Adrenal gland (tissue), 5 donors: ENCODE measurements around the gene FGFRL1.
"Not testable (repeated sequence)": the region's sequence is repeated elsewhere in the genome, so short reads cannot be mapped to it uniquely, and the experiment has no call there.

Source experiments
- CTCF ChIP-seq, 6 experiments: fragments of 450-650 bp in 4 of 6; fragments of 200-600 bp in 2 of 6; sonication (generic) in 1 of 6; IDR thresholded peaks; 1 replicate in 5 of 6; 2 replicates in 1 of 6; pipeline versions ENCODE4 v1.5.1 to v1.8.0; 2016 to 2021; ENCODE audit warnings: antibody characterized with exemption in 6 of 6, mild to moderate bottlenecking in 2 of 6, moderate library complexity in 1 of 6
- POLR2A ChIP-seq, 2 donors: fragments of 450-650 bp; IDR thresholded peaks; one replicate each; pipeline ENCODE4 v1.6.1; 2017; ENCODE audit warnings: antibody characterized with exemption in 2 of 2, mild to moderate bottlenecking in 2 of 2, moderate library complexity in 1 of 2
- donor health status: DM: no; HTN: no; CAD: no.

- not testable (repeated sequence) for TF ChIP-seq POLR2A, CTCF (IDR thresholded peaks at IDR 0.05)
Measured at GRCh38 chr4:1054696-1055242, 43.3 kb downstream of the FGFRL1 start.
